ENCODE data around the gene LCORL.

The LCORL gene

GRCh38 chr4:17817027-17817426 lies 204.5 kb downstream of the LCORL start:
- DNase-seq (ENCODE audit: extremely low read depth, low read depth): peak; percentile 62
- TF ChIP-seq CTCF (IDR thresholded peaks at IDR 0.05; ENCODE audit: low read depth, low read length): peak; percentile 53

- no peak for DNase-seq (ENCODE audit: extremely low read depth, low read depth)
- TF ChIP-seq CTCF (IDR thresholded peaks at IDR 0.05; ENCODE audit: low read depth, low read length): no peak
Observed at GRCh38 chr4:17816142-17816541, 205.4 kb downstream of the LCORL start.

GRCh38 chr4:17814140-17814539 lies 207.4 kb downstream of the LCORL start:
- DNase-seq (ENCODE audit: extremely low read depth, low read depth): no peak
- no peak for TF ChIP-seq CTCF (IDR thresholded peaks at IDR 0.05; ENCODE audit: low read depth, low read length)

- TF ChIP-seq CTCF (IDR thresholded peaks at IDR 0.05; ENCODE audit: low read depth, low read length): no peak
- DNase-seq (ENCODE audit: extremely low read depth, low read depth): no peak
Observed at GRCh38 chr4:17812801-17813200, 208.8 kb downstream of the LCORL start.

- DNase-seq (ENCODE audit: extremely low read depth, low read depth): no peak
- TF ChIP-seq CTCF (IDR thresholded peaks at IDR 0.05; ENCODE audit: low read depth, low read length): no peak
Observed at GRCh38 chr4:17812125-17812524, 209.4 kb downstream of the LCORL start.

GRCh38 chr4:17811078-17811603 lies 210.4 kb downstream of the LCORL start:
- no peak for TF ChIP-seq CTCF (IDR thresholded peaks at IDR 0.05; ENCODE audit: low read depth, low read length)
- DNase-seq (ENCODE audit: extremely low read depth, low read depth): no peak

GRCh38 chr4:17810260-17811077 lies 211.1 kb downstream of the LCORL start, which contains the start of the genes DCAF16 and NCAPG:
TSS of gene DCAF16 (minus strand) at chr4:17810757. CDS start at chr4:17804141, 6,616 bp downstream.
TSS of gene NCAPG (plus strand) at chr4:17810979. CDS start at chr4:17811078, 99 bp downstream.
- no peak for TF ChIP-seq CTCF (IDR thresholded peaks at IDR 0.05; ENCODE audit: low read depth, low read length)
- peak; percentile 99 for DNase-seq (ENCODE audit: extremely low read depth, low read depth)
